Measurements from ENCODE around the gene PIP5K1B.

DNA sequence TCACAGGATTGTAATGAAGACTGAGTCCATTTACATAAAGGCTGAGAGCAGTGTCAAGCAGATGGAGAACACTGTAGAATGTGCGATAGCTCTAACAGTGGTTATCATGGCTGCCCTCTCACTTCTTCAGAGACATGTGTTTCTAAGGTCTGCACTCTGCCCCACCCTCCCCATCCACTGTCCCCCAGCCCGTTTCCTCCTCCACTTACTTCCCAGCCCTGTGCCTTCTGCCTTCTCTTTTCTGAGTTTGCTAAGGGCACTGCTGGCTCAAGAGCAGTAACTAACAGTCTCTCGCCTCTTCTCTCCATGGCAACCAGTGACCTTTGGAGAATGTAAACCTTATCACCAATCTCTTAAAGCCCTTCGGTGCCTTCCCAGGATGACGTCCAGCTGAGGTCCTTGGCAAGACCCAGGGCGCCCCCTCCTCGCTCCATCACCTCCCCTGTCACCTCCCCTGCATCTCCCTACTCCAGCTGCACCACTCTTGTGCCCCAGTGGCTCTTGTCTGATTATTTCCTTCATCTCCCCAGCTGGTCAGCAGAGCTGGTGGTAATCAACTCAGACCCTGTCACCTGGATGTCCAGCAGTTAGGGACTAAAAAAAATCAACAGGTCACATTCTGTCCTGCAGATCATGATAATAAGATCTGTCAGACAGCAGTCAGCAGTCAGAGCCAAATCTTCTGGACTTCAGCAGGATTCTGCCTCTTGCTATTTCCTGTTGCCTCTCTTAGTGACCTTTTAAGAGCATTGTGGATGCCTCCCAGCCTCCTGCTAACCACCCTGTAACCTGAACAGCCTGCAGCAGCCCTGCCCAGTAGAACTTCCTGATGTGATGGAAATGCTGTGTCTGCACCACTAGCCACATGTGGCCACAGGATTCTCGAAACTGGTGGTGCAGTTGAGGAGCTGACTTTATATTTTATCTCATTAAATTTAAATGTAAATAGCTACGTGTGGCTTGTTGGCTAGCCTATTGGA lies 339.5 kb downstream of the PIP5K1B start:
- TF ChIP-seq CHD2 (IDR thresholded peaks at IDR 0.05; ENCODE audit: borderline replicate concordance, low read depth, low read length), result no peak
- TF ChIP-seq BHLHE40 (IDR thresholded peaks at IDR 0.05; ENCODE audit: borderline replicate concordance in 1 of 2, low read depth in 2 of 2, low read length in 1 of 2), result no peak
- no peak for TF ChIP-seq ZBED1 (IDR thresholded peaks at IDR 0.05; ENCODE audit: borderline replicate concordance)
- TF ChIP-seq NBN (IDR thresholded peaks at IDR 0.05), result no peak
- no peak for TF ChIP-seq ASH2L (IDR thresholded peaks at IDR 0.05; ENCODE audit: borderline replicate concordance, low read depth)
- no peak for TF ChIP-seq CBFB (IDR thresholded peaks at IDR 0.05; ENCODE audit: low read depth)
- TF ChIP-seq CTCF (IDR thresholded peaks at IDR 0.05 in 2 of 3, conservative IDR thresholded peaks at IDR 0.05 in 1 of 3; ENCODE audit: control insufficient read depth in 2 of 3, extremely low read depth in 1 of 3, insufficient read depth in 1 of 3, low read depth in 3 of 3, low read length in 3 of 3), result no peak
- TF ChIP-seq ATF7 (IDR thresholded peaks at IDR 0.05; ENCODE audit: low read depth), result no peak
